GM23338 (cell line): Measurements from ENCODE around the gene CASP2. TPM values are rescaled to one million over a fixed set of nuclear protein-coding genes. Genes with fewer than 3 reads are reported as not detected.

Experiments
- ATAC-seq: fragments of 200-7000 bp; cut with Tn5 transposase; 3 replicates; pipeline ENCODE4 v1.9.1; 2020
- DNase-seq: peaks from one replicate; pipeline ENCODE4 v3.0.0-alpha.2; 2015; ENCODE audit warnings: low spot score
- H2AFZ ChIP-seq: fragments of 200-600 bp; sonication (generic); 2 replicates; pipeline ENCODE4 v1.8.0; 2016; ENCODE audit warnings: antibody characterized with exemption, mild to moderate bottlenecking, moderate library complexity
- H3F3A ChIP-seq: fragments of 200-600 bp; sonication (generic); replicated peaks from 2 replicates; pipeline ENCODE4 v1.8.0; 2017; ENCODE audit warnings: antibody characterized with exemption, mixed run types, low read depth
- H3K27ac ChIP-seq: fragments of 200-600 bp; sonication (generic); 2 replicates; pipeline ENCODE4 v1.6.1; 2016; ENCODE audit warnings: low read depth
- H3K27me3 ChIP-seq: fragments of 200-600 bp; sonication (generic); 2 replicates; pipeline ENCODE4 v1.8.0; 2016; ENCODE audit warnings: mild to moderate bottlenecking, mixed run types, moderate library complexity; ENCODE audit not compliant: insufficient read depth
- H3K36me3 ChIP-seq: fragments of 200-600 bp; sonication (generic); 2 replicates; pipeline ENCODE4 v1.8.0; 2016; ENCODE audit warnings: mild to moderate bottlenecking; ENCODE audit not compliant: insufficient read depth
- H3K4me1 ChIP-seq: fragments of 200-600 bp; sonication (generic); 2 replicates; pipeline ENCODE4 v1.8.0; 2016; ENCODE audit warnings: mild to moderate bottlenecking, moderate library complexity; ENCODE audit not compliant: insufficient read depth
- H3K4me2 ChIP-seq: fragments of 200-600 bp; sonication (generic); 2 replicates; pipeline ENCODE4 v1.7.1; 2017; ENCODE audit warnings: mixed run types
- H3K4me3 ChIP-seq: fragments of 200-600 bp; sonication (generic); 2 replicates; pipeline ENCODE4 v1.6.1; 2016; ENCODE audit warnings: mixed run types
- H3K79me2 ChIP-seq: fragments of 200-600 bp; sonication (generic); replicated peaks from 2 replicates; pipeline ENCODE4 v1.8.0; 2017; ENCODE audit warnings: mild to moderate bottlenecking; ENCODE audit not compliant: insufficient read depth
- H3K9me2 ChIP-seq: fragments of 200-600 bp; sonication (generic); 2 replicates; pipeline ENCODE4 v1.8.0; 2017; ENCODE audit not compliant: insufficient read depth
- H4K20me1 ChIP-seq: fragments of 200-600 bp; sonication (generic); replicated peaks from 2 replicates; pipeline ENCODE4 v1.8.0; 2017; ENCODE audit warnings: mild to moderate bottlenecking; ENCODE audit not compliant: insufficient read depth
- H3K27ac Mint-ChIP-seq: 2 replicates; pipeline ENCODE4 v1.8.0; 2020; ENCODE audit warnings: inconsistent platforms, mild to moderate bottlenecking, moderate library complexity, mixed read lengths
- H3K27me3 Mint-ChIP-seq: 3 replicates; pipeline ENCODE4 v1.8.0; 2022; ENCODE audit warnings: low read depth, mild to moderate bottlenecking, moderate library complexity, mixed read lengths, inconsistent platforms; ENCODE audit not compliant: insufficient read depth, poor library complexity
- H3K36me3 Mint-ChIP-seq: 3 replicates; pipeline ENCODE4 v1.8.0; 2021; ENCODE audit warnings: low read depth, mild to moderate bottlenecking, inconsistent platforms, moderate library complexity, mixed read lengths
- H3K4me1 Mint-ChIP-seq: 3 replicates; pipeline ENCODE4 v1.8.0; 2020; ENCODE audit warnings: mild to moderate bottlenecking, inconsistent platforms, mixed read lengths
- H3K4me3 Mint-ChIP-seq: 3 replicates; pipeline ENCODE4 v1.8.0; 2021; ENCODE audit warnings: moderate library complexity, mild to moderate bottlenecking, inconsistent platforms, mixed read lengths
- H3K9me3 Mint-ChIP-seq: 3 replicates; pipeline ENCODE4 v1.8.0; 2020; ENCODE audit warnings: moderate library complexity, mild to moderate bottlenecking, inconsistent platforms, mixed read lengths
- CREB1 ChIP-seq: fragments of 250-450 bp; sonication (Bioruptor Pico); IDR thresholded peaks from 2 replicates; pipeline ENCODE4 v1.5.0; 2020; ENCODE audit warnings: low read depth, mild to moderate bottlenecking, moderate library complexity
- ETS1 ChIP-seq: IDR thresholded peaks from 2 replicates; pipeline ENCODE4 v1.6.1; 2016; ENCODE audit warnings: antibody characterized with exemption
- EZH2 ChIP-seq: fragments of 200-600 bp; sonication (generic); IDR thresholded peaks from one replicate; pipeline ENCODE4 v1.8.0; 2017; ENCODE audit warnings: antibody characterized with exemption, mild to moderate bottlenecking, low read depth; ENCODE audit not compliant: unreplicated experiment
- EZH2phosphoT487 ChIP-seq: fragments of 200-600 bp; sonication (generic); IDR thresholded peaks from one replicate; pipeline ENCODE4 v1.8.1; 2018; ENCODE audit warnings: antibody characterized with exemption; ENCODE audit not compliant: unreplicated experiment
- JUNB ChIP-seq: IDR thresholded peaks from one replicate; pipeline ENCODE4 v1.6.1; 2016; ENCODE audit warnings: antibody characterized with exemption; ENCODE audit not compliant: unreplicated experiment
- NANOG ChIP-seq: IDR thresholded peaks from 2 replicates; pipeline ENCODE4 v1.6.1; 2016; ENCODE audit warnings: antibody characterized with exemption, borderline replicate concordance
- REST ChIP-seq: IDR thresholded peaks from one replicate; pipeline ENCODE4 v1.6.1; 2018; ENCODE audit warnings: antibody characterized with exemption; ENCODE audit not compliant: unreplicated experiment
- ZNF114 ChIP-seq: fragments of 250-450 bp; sonication (Bioruptor Pico); IDR thresholded peaks from 2 replicates; pipeline ENCODE4 v1.5.0; 2020; ENCODE audit warnings: mild to moderate bottlenecking, moderate library complexity
- ZNF331 ChIP-seq: fragments of 250-450 bp; sonication (Bioruptor Pico); IDR thresholded peaks from 2 replicates; pipeline ENCODE4 v1.5.0; 2020; ENCODE audit warnings: low read depth, mild to moderate bottlenecking, moderate library complexity
- polyA plus RNA-seq: library from polyadenylated mRNA; unstranded; fragments of >200 nt; fragmentation: Nextera tagmentation; extraction: Ambion mirVana; gene quantifications from 2 replicates; pipeline ENCODE4 v1.2.1, GENCODE V29; 2016
- total RNA-seq: library from RNA; depleted of rRNA; stranded (reverse); fragments of >200 nt; shearing (Covaris generic); gene quantifications from 2 replicates; pipeline ENCODE4 v1.2.3, GENCODE V29; 2014

Gene CASP2
- total and polyA plus RNA-seq, 2 experiments from 2014 or later, result 17.7 to 21.8 TPM

GRCh38 chr7:143247372-143247771, 40.8 kb upstream of the CASP2 start (continued):
- no peak for TF ChIP-seq REST
- TF ChIP-seq CREB1 (CRISPR knock-in tag), result no peak
- no peak for TF ChIP-seq JUNB
- TF ChIP-seq EZH2, result no peak
- TF ChIP-seq ETS1, result no peak
- TF ChIP-seq ZNF114 (CRISPR knock-in tag), result no peak
- TF ChIP-seq NANOG, result no peak
- no peak for TF ChIP-seq EZH2phosphoT487
- no peak for TF ChIP-seq ZNF331 (CRISPR knock-in tag)

GRCh38 chr7:143248761-143249354, 39.3 kb upstream of the CASP2 start:
- H3K4me1 ChIP-seq, result no peaks in the 10 kb centered on the region
- H3K9me2 ChIP-seq, result no peaks in the 10 kb centered on the region
- H3K27me3 ChIP-seq, result no peaks in the 10 kb centered on the region
- Mint-ChIP-seq H3K9me3 (no peaks in the 10 kb centered on the region), H3K36me3 (no peaks in the 10 kb centered on the region), H3K4me1 (no peaks in the 10 kb centered on the region), H3K27ac (no peak overlapping the region), H3K4me3 (no peak overlapping the region), H3K27me3 (no peaks in the 10 kb centered on the region)
- no peak overlapping the region for H2AFZ ChIP-seq
- no peaks in the 10 kb centered on the region for H3K36me3 ChIP-seq
- no peak overlapping the region for H3K4me3 ChIP-seq
- ATAC-seq, result no peak
- no peaks in the 10 kb centered on the region for H3K79me2 ChIP-seq
- no peak overlapping the region for H3K4me2 ChIP-seq
- no peaks in the 10 kb centered on the region for H3F3A ChIP-seq
- DNase-seq, result no peak
- no peak overlapping the region for H3K27ac ChIP-seq
- H4K20me1 ChIP-seq, result no peaks in the 10 kb centered on the region
- TF ChIP-seq JUNB (no peak), REST (no peak), ZNF114 (CRISPR knock-in tag) (no peak), ETS1 (no peak)
